Activated CD4-positive, alpha-beta memory T cell treated with anti-CD3 and anti-CD28 coated beads for 36 hours (primary cell): ENCODE measurements around the gene ZFAND3. TPM values are rescaled to one million over a fixed set of nuclear protein-coding genes. Genes with fewer than 3 reads are reported as not detected.

Experiments
- CTCF ChIA-PET: fragments of 350-600 bp; sonication (Branson Sonifier 250); formaldehyde crosslinking; loops from one replicate; lab custom pipeline; 2021; ENCODE audit warnings: antibody characterized with exemption, inconsistent platforms; lab: Charles Lee
- POLR2A ChIA-PET: fragments of 350-600 bp; sonication (Branson Sonifier 250); formaldehyde crosslinking; loops from one replicate; lab custom pipeline; 2021; ENCODE audit warnings: antibody characterized with exemption; lab: Charles Lee
- DNase-seq: peaks from one replicate; pipeline ENCODE4 v3.0.0-alpha.2; 2020
- H3K27ac Mint-ChIP-seq: one replicate; pipeline ENCODE4 v1.8.0; 2021; ENCODE audit warnings: mixed read lengths
- H3K27me3 Mint-ChIP-seq: one replicate; pipeline ENCODE4 v1.8.0; 2021; ENCODE audit warnings: mixed read lengths
- H3K36me3 Mint-ChIP-seq: one replicate; pipeline ENCODE4 v1.8.0; 2021; ENCODE audit warnings: mixed read lengths
- H3K4me1 Mint-ChIP-seq: one replicate; pipeline ENCODE4 v1.8.0; 2021; ENCODE audit warnings: low read depth, mixed read lengths
- H3K4me3 Mint-ChIP-seq: one replicate; pipeline ENCODE4 v1.8.0; 2021; ENCODE audit warnings: mild to moderate bottlenecking, mixed read lengths
- H3K9me3 Mint-ChIP-seq: one replicate; pipeline ENCODE4 v1.8.0; 2021; ENCODE audit warnings: mixed read lengths
- intact Hi-C: fragments of 100-400 bp; cut with micrococcal nuclease; formaldehyde crosslinking; loops from one replicate; pipeline ENCODE4 v1.15.1; 2023
- total RNA-seq, 2 experiments: library from RNA; stranded (reverse); gene quantifications; one replicate each; pipeline ENCODE4 v1.2.3, GENCODE V29; 2021

ZFAND3 gene
- total RNA-seq, 2 experiments from 2014 or later, result 35.1 to 36.4 TPM

DNA sequence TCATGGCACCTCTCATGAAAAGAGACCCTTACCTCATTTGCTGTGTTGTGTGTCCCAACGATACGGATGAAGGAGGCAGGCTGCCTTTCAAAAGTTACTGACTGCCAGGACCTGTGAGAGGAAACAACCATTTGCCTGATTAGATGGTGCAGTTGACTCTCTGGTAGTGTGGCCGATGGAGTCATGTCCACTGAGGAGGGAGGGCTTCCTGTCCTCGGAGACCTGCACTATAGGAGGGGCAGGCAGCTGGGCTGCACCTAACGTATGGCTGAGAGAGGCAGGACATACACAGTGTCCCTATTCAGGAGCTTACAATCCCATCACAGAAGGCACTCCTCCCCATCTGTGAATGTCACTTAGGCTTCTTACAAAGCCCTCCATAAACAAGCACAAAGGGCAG lies 373.0 kb downstream of the ZFAND3 start:
- H3K9me3 Mint-ChIP-seq, result no peaks in the 10 kb centered on the region
- H3K27me3 Mint-ChIP-seq, result no peaks in the 10 kb centered on the region
- no peaks in the 10 kb centered on the region for H3K4me1 Mint-ChIP-seq
- H3K36me3 Mint-ChIP-seq, result no peaks in the 10 kb centered on the region
- intact Hi-C loops, result no loop called here
- no peak overlapping the region for H3K27ac Mint-ChIP-seq
- DNase-seq, result no peak
- CTCF ChIA-PET, result no interaction called here
- POLR2A ChIA-PET, result no interaction called here
- H3K4me3 Mint-ChIP-seq, result no peak overlapping the region

DNA sequence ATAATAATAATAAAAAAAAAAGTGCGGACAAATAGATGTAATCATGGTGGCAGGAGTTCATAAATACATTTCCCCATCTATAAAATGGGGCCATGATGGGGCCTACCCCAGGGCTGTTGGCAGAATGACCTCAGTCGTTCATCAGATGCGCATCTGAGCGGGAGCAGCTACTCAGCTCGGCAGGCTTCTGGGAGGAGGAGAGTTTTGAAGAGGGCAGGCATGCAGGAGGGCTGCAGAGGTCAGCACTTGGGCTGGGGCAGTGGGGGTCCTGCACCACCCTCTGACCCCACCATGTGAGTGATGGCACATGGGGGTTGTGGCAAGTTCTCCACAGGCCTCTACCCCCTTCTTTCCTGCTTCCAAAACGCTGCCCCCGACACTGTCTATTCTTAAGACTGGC lies 373.5 kb downstream of the ZFAND3 start:
- H3K36me3 Mint-ChIP-seq, result no peaks in the 10 kb centered on the region
- no peak overlapping the region for H3K4me3 Mint-ChIP-seq
- H3K27me3 Mint-ChIP-seq, result no peaks in the 10 kb centered on the region
- no peaks in the 10 kb centered on the region for H3K4me1 Mint-ChIP-seq
- no peak for DNase-seq
- H3K27ac Mint-ChIP-seq, result no peak overlapping the region
- POLR2A ChIA-PET, result no interaction called here
- CTCF ChIA-PET, result no interaction called here
- intact Hi-C loops, result no loop called here
- no peaks in the 10 kb centered on the region for H3K9me3 Mint-ChIP-seq

- H3K9me3 Mint-ChIP-seq, result no peaks in the 10 kb centered on the region
- intact Hi-C loops, result no loop called here
Observed at GRCh38 chr6:38193481-38194281, 374.2 kb downstream of the ZFAND3 start.

GRCh38 chr6:38194282-38194572 lies 374.7 kb downstream of the ZFAND3 start:
- Mint-ChIP-seq H3K9me3 (no peaks in the 10 kb centered on the region), H3K4me3 (no peak overlapping the region), H3K27ac (no peak overlapping the region), H3K36me3 (no peaks in the 10 kb centered on the region), H3K4me1 (no peaks in the 10 kb centered on the region), H3K27me3 (no peaks in the 10 kb centered on the region)
- POLR2A ChIA-PET, result no interaction called here
- CTCF ChIA-PET, result interaction anchor here (1.0 to 1.1 kb wide), 2 partner anchors 300 to 502 kb away, joined by 3 read pairs; no protein-coding TSS in a partner anchor
- intact Hi-C loops, result no loop called here
- no peak for DNase-seq

More at GRCh38 chr6:38193481-38194281, 374.2 kb downstream of the ZFAND3 start:
- CTCF ChIA-PET, result interaction anchor here (1.0 to 1.1 kb wide), 2 partner anchors 300 to 501 kb away, joined by 3 read pairs; no protein-coding TSS in a partner anchor
- H3K36me3 Mint-ChIP-seq, result no peaks in the 10 kb centered on the region
- DNase-seq, result no peak
- H3K27me3 Mint-ChIP-seq, result no peaks in the 10 kb centered on the region
- POLR2A ChIA-PET, result interaction anchor here (0.6 kb wide), 1 partner anchor 324 kb away, joined by 5 read pairs; no protein-coding TSS in a partner anchor
- no peak overlapping the region for H3K4me3 Mint-ChIP-seq
- H3K4me1 Mint-ChIP-seq, result no peaks in the 10 kb centered on the region
- no peak overlapping the region for H3K27ac Mint-ChIP-seq

- POLR2A ChIA-PET, result no interaction called here
- H3K4me1 Mint-ChIP-seq, result no peaks in the 10 kb centered on the region
- H3K4me3 Mint-ChIP-seq, result no peak overlapping the region
- no peaks in the 10 kb centered on the region for H3K9me3 Mint-ChIP-seq
- H3K27ac Mint-ChIP-seq, result no peak overlapping the region
- H3K36me3 Mint-ChIP-seq, result no peaks in the 10 kb centered on the region
- CTCF ChIA-PET, result interaction anchor here (1.1 kb wide), 1 partner anchor 299 kb away, joined by 3 read pairs; no protein-coding TSS in a partner anchor
- no peak for DNase-seq
- no peaks in the 10 kb centered on the region for H3K27me3 Mint-ChIP-seq
- intact Hi-C loops, result no loop called here
Observed at GRCh38 chr6:38194589-38194988, 375.1 kb downstream of the ZFAND3 start.

DNA sequence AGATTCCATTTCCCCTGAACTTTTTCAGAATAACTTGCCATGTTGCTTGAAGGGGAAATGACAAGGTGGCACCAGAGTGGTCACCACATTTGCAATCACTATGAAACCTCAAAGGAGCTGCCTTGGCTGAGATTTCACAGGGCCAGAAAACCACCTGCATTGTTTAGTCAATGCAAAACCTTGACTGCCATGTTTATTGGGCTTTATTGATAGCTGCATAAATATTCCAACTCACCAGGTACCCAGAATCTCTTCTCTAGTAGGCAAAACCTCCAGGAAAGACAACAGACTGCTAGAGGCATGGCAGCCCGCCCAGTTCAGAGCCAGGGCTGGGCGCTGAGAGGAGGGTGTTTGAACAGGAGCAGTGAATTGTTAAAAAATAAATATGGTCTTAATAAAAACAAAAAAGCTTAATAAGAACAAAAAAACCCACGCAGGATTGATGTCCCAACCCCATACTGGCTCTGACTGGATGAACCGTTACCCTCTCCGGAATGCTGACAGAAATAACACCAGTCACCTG lies 375.6 kb downstream of the ZFAND3 start:
- no peak overlapping the region for H3K27ac Mint-ChIP-seq
- H3K36me3 Mint-ChIP-seq, result no peaks in the 10 kb centered on the region
- no peaks in the 10 kb centered on the region for H3K9me3 Mint-ChIP-seq
- H3K4me3 Mint-ChIP-seq, result no peak overlapping the region
- ChIA-PET CTCF (interaction anchor here (0.9 kb wide), 1 partner anchor 63 kb away, joined by 3 read pairs; no protein-coding TSS in a partner anchor), POLR2A (no interaction called here)
- intact Hi-C loops, result no loop called here
- no peak for DNase-seq
- no peaks in the 10 kb centered on the region for H3K27me3 Mint-ChIP-seq
- H3K4me1 Mint-ChIP-seq, result no peaks in the 10 kb centered on the region

GRCh38 chr6:38198219-38198618 lies 378.7 kb downstream of the ZFAND3 start:
- H3K27ac Mint-ChIP-seq, result no peak overlapping the region
- H3K27me3 Mint-ChIP-seq, result no peaks in the 10 kb centered on the region
- no peaks in the 10 kb centered on the region for H3K36me3 Mint-ChIP-seq
- no peak for DNase-seq
- no peaks in the 10 kb centered on the region for H3K9me3 Mint-ChIP-seq
- intact Hi-C loops, result no loop called here
- ChIA-PET POLR2A (no interaction called here), CTCF (no interaction called here)
- H3K4me1 Mint-ChIP-seq, result no peaks in the 10 kb centered on the region
- H3K4me3 Mint-ChIP-seq, result no peak overlapping the region

Other genes starting within 250 kb of the ZFAND3 start
- 1 to 10 TPM; 4.3 TPM for gene MDGA1, start 121.8 kb upstream of the ZFAND3 start, total RNA-seq